Neutrophil (primary cell): Measurements from ENCODE around the gene TENM3.

Experiments
- H3K27ac ChIP-seq: fragments of 200-600 bp; sonication (generic); 2 replicates; pipeline ENCODE4 v1.5.1; 2016; ENCODE audit warnings: mild to moderate bottlenecking, moderate library complexity
- H3K27me3 ChIP-seq: fragments of 200-600 bp; sonication (generic); 2 replicates; pipeline ENCODE4 v1.6.0; 2016; ENCODE audit warnings: mild to moderate bottlenecking
- H3K36me3 ChIP-seq: fragments of 200-600 bp; sonication (generic); 2 replicates; pipeline ENCODE4 v1.5.1; 2017
- H3K4me1 ChIP-seq, 2 experiments: fragments of 200-600 bp in 1 of 2; sonication (generic) in 1 of 2; 1 replicate in 1 of 2; 2 replicates in 1 of 2; pipeline versions ENCODE4 v1.5.1 to v1.6.1; 2013 to 2016; ENCODE audit warnings: low read depth in 1 of 2, low read length in 1 of 2, mild to moderate bottlenecking in 1 of 2, moderate library complexity in 1 of 2; ENCODE audit not compliant: control insufficient read depth in 1 of 2, insufficient read depth in 1 of 2
- H3K4me3 ChIP-seq, 2 experiments: fragments of 200-600 bp in 1 of 2; sonication (generic) in 1 of 2; 1 replicate in 1 of 2; 2 replicates in 1 of 2; pipeline ENCODE4 v1.5.1; 2013 to 2016; ENCODE audit warnings: low read depth in 1 of 2, low read length in 1 of 2, mild to moderate bottlenecking in 1 of 2, moderate library complexity in 1 of 2
- H3K9me3 ChIP-seq: fragments of 200-600 bp; sonication (generic); 2 replicates; pipeline ENCODE4 v1.5.1; 2016
- TF ChIP-seq, protein P1 (sequence below): fragments of 200-600 bp; sonication (generic); IDR thresholded peaks from 2 replicates; pipeline ENCODE4 v1.5.1; 2016; ENCODE audit warnings: antibody characterized with exemption

Gene TENM3

DNA sequence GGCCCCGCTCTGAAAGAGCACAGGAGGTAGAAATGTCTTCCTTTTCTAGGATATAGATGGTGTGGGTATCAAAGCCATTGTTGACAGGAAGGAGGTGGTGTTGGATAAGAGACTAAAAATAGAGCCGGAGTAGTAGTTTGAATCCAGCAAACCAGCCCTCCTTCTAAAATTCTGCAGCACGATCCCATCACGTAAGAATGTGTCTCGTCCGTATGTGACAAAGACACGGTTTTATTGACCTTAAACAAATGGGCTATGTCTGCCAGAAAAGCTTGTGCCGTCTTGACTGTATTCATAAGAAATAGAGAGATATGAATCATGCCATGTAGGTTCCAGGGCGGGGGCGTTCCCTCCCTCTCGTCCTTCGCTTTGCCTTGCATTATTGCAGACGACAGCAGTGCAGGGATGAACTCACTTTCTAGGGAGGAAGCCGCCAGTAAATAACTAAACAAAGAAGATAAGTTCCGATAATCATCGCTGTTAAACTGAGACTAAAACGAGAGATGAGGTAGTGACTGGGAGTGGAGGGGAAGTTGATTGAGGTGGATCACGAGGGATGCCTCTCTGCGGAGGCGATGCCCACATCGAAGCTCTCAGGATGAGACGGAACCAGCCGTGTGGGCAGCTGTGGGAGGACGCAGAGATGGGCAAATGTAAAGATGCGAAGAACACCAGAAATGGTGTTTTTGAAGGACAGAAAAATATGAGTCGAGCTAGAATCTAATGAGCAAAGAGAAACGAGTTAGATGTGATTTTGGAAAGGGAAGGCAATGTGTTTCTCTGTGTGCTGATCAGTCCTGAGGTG, 3.4 kb downstream of the TENM3 start:
- Histone ChIP-seq H3K4me3 (no peak overlapping the region), H3K27me3 (no peaks in the 10 kb centered on the region), H3K4me1 (no peaks in the 10 kb centered on the region), H3K9me3 (no peaks in the 10 kb centered on the region), H3K27ac (no peak overlapping the region), H3K36me3 (no peaks in the 10 kb centered on the region)
- TF ChIP-seq, protein P1, sequence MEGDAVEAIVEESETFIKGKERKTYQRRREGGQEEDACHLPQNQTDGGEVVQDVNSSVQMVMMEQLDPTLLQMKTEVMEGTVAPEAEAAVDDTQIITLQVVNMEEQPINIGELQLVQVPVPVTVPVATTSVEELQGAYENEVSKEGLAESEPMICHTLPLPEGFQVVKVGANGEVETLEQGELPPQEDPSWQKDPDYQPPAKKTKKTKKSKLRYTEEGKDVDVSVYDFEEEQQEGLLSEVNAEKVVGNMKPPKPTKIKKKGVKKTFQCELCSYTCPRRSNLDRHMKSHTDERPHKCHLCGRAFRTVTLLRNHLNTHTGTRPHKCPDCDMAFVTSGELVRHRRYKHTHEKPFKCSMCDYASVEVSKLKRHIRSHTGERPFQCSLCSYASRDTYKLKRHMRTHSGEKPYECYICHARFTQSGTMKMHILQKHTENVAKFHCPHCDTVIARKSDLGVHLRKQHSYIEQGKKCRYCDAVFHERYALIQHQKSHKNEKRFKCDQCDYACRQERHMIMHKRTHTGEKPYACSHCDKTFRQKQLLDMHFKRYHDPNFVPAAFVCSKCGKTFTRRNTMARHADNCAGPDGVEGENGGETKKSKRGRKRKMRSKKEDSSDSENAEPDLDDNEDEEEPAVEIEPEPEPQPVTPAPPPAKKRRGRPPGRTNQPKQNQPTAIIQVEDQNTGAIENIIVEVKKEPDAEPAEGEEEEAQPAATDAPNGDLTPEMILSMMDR, result no peak

DNA sequence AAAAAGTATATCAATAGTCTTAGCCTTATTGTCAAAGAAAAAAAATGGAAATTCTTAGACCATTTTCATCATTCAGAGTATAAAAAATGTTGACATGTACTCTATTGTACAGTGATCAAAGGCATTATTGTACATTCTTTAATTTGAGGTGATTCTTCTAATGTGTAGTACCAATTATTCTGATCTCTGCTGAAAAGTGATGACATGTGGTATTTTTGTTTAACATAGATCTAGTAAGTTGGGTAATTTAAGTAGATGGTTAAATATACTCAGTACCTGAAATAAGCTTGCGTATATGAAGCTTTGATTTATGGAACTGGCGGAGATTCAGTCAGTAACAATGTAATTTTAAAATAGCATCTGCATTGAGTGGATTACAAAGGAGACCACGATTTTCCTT, 5.1 kb downstream of the TENM3 start:
- Histone ChIP-seq H3K36me3 (no peaks in the 10 kb centered on the region), H3K9me3 (no peaks in the 10 kb centered on the region), H3K27ac (no peak overlapping the region), H3K4me3 (no peak overlapping the region), H3K4me1 (no peaks in the 10 kb centered on the region), H3K27me3 (no peaks in the 10 kb centered on the region)
- TF ChIP-seq, protein P1, result no peak

DNA sequence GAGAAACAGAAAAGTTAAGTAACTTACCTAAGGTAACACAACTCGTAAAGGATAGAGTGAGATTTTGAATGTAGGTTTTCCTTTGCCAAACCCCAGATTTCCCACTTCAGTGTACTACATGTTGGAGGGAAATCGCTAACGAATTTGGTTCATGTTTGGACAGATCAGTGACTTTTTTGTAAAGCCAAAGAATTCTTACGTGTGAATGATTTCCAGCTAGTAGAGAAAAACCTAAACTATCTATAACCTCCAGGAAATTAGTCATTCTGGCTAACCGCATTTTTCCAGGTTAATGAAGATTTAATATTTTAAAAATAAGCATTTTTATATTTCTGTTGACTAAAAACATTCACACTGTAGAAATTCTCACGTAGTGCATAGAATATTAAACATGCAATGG, 7.2 kb downstream of the TENM3 start:
- no peaks in the 10 kb centered on the region for H3K27me3 ChIP-seq
- TF ChIP-seq, protein P1, result no peak
- no peak overlapping the region for H3K4me3 ChIP-seq
- H3K4me1 ChIP-seq, result no peaks in the 10 kb centered on the region
- H3K36me3 ChIP-seq, result no peaks in the 10 kb centered on the region
- no peak overlapping the region for H3K27ac ChIP-seq
- H3K9me3 ChIP-seq, result no peaks in the 10 kb centered on the region

DNA sequence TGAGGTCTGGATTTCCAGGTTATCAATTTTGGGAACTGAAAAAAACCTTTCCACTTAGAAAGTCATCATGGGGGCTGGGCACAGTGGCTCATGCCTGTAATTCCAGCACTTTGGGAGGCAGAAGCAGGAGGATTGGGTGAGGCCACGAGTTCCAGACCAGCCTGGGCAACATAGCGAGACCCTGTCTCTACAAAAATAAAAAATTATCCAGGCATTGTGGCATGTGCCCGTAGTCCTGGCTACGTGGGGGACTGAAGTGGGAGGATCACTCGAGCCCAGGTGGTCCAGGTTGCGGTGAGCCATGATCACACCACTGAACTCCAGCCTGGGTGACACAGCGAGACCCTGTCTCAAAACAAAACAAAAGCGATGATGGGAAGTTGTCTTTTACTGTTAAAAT, 7.9 kb downstream of the TENM3 start:
- Histone ChIP-seq H3K27me3 (no peaks in the 10 kb centered on the region), H3K27ac (no peak overlapping the region), H3K4me3 (no peak overlapping the region), H3K9me3 (no peaks in the 10 kb centered on the region), H3K36me3 (no peaks in the 10 kb centered on the region), H3K4me1 (no peaks in the 10 kb centered on the region)
- TF ChIP-seq, protein P1, result no peak

DNA sequence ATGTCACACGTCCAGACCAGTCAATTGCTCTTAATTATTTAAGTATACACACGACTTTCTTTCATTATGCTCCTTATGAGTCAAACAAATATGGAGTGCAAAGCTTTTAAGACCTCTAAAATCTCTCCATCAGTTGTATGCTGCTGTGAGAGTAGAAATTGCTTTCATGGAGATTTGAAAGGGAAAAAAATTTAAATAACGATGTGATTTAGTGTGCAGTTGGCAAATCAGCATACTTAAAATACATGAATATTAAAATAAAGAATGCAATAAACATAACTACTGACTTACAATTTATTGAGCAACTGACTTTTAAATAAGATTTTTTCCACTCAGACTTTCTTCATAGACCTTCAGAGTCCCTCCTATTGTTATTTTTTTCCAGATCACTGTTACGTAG, 9.0 kb downstream of the TENM3 start:
- H3K27me3 ChIP-seq, result no peaks in the 10 kb centered on the region
- H3K9me3 ChIP-seq, result no peaks in the 10 kb centered on the region
- no peaks in the 10 kb centered on the region for H3K4me1 ChIP-seq
- TF ChIP-seq, protein P1, result no peak
- H3K36me3 ChIP-seq, result no peaks in the 10 kb centered on the region
- no peak overlapping the region for H3K4me3 ChIP-seq
- H3K27ac ChIP-seq, result no peak overlapping the region
